ENCODE measurements around the gene MUC4.

DNA sequence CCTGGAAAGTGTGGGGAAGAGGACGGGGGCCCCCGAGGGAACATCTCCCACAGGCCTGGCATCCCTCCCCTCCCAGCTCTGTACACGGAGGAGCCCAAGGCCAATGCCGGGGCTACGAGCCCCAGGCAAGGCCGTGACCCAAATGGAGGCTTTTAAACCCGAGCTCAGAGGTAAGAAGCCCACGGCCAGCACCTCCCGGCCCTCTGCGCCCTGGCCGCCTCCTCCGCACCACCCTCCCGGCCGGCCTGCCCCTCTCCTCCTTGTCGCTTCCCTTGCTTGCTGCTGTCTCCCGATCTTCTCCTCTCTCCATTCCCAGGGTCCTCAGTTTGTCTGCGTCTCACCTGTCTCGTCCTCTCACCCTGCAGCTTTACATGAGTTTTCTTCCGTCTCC lies 1.3 kb downstream of the MUC4 start:
- TF ChIP-seq, protein P1, sequence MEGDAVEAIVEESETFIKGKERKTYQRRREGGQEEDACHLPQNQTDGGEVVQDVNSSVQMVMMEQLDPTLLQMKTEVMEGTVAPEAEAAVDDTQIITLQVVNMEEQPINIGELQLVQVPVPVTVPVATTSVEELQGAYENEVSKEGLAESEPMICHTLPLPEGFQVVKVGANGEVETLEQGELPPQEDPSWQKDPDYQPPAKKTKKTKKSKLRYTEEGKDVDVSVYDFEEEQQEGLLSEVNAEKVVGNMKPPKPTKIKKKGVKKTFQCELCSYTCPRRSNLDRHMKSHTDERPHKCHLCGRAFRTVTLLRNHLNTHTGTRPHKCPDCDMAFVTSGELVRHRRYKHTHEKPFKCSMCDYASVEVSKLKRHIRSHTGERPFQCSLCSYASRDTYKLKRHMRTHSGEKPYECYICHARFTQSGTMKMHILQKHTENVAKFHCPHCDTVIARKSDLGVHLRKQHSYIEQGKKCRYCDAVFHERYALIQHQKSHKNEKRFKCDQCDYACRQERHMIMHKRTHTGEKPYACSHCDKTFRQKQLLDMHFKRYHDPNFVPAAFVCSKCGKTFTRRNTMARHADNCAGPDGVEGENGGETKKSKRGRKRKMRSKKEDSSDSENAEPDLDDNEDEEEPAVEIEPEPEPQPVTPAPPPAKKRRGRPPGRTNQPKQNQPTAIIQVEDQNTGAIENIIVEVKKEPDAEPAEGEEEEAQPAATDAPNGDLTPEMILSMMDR (IDR thresholded peaks at IDR 0.05) = no peak
- TF ChIP-seq SIN3A (IDR thresholded peaks at IDR 0.05; ENCODE audit: borderline replicate concordance, insufficient read depth, low read depth, low read length) (no peak), POLR2AphosphoS5 (IDR thresholded peaks at IDR 0.05; ENCODE audit: low read depth, low read length) (no peak)
